Retina (tissue), 1 donor: Measurements from ENCODE around the gene MED13L.

Source experiments
- DNase-seq: peaks from one replicate; pipeline ENCODE4 v3.0.0-alpha.2; 2016

The MED13L gene

DNA sequence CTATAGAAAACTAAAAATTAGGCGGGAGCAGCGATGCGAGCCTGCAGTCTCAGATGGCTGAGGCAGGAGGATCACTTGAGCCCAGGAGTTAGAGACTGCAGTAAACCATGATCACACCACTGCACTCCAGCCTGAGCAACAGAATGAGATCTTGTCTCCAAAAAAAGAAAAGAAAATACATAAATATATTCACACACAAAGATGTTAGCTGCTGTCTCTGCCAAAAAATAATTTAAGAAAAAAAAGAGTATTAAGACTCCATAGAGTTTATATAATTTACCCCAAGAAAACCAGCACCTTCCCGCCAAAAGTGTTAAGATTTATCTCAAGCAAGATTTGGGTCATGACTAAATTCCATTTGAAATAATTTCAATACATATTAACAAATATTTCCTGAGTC lies 102.6 kb downstream of the MED13L start:
- no peak for DNase-seq

DNA sequence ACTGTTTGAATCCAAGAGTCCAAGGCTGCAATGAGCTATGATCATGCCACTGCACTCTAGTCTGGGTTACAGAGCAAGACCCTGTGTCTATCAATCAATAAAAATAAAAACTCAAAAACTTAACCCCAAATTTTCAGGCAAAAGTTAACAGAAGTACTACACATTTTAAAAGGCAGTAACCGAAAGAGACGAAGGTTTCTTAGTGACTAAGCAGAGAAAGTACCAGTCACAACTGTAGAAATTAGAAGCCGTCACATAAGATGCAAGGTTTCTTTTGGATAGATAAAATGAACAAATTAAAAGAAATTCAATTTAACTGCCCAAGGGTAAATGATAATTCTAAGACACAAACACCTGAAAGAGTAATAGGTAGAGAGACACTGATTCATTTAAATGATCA lies 103.5 kb downstream of the MED13L start:
- no peak for DNase-seq

DNA sequence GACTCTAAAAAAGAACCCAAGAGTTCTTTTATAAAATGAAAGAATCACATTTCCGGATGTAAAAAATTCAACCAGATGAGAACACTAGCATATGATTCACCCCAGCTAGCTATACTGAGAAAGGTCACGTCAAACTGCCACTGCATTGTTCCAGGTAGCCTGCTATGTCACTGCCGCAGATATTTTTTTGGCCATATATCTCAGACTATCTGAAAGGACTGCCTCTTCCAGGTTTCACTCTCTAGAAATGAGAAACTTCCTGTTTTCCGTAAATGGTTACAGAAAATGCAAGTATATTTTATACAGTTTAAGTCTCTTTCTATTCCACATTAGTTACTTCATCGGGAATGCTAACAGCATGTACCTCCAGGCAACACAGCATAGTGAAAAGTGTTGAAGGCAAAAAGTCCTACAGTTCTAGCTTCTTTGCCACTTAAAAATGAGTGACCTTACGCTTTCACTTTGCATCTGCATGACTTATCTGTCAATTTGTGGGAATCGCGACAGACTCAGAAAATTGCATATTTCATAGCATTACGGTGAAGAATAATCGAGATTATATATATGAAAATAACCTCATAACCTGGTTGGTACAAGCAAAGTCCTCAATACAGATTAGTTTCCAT lies 105.2 kb downstream of the MED13L start:
- no peak for DNase-seq

DNA sequence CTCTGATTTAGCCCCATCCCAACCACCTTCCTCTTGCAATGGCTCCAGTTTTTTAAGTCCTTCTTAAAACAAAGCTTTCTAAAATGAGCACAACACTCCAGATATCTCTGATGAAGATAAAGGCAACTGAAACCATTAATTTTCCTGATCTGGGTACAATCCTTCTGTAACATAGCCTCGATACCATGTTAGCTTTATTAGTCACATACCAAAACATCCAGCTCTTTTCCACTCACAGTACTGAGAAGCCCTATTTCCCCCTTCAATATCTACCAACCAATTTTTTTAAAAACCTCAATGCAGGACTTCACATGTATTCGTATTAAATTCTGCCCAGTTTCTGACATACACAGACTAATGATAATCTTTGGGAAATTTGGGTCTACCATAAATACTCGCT lies 105.9 kb downstream of the MED13L start:
- no peak for DNase-seq

DNA sequence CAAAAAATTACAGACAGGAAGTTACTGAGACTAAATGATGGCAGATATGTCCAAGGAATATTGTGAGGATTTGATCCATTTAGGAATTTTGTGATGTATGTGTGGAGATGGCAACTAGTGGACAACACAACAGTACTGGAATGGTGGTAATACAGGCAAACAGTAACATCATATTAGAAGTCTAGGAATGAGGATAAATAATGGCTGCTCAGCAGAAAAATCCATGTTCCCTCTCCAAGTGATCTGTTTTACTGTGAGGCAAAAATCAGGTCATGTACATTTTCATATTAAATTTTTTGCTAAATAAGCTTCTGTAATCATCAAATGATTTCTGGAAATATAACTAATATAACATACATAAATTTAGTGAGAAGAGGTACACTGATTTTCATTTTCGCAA lies 108.4 kb downstream of the MED13L start:
- no peak for DNase-seq

DNA sequence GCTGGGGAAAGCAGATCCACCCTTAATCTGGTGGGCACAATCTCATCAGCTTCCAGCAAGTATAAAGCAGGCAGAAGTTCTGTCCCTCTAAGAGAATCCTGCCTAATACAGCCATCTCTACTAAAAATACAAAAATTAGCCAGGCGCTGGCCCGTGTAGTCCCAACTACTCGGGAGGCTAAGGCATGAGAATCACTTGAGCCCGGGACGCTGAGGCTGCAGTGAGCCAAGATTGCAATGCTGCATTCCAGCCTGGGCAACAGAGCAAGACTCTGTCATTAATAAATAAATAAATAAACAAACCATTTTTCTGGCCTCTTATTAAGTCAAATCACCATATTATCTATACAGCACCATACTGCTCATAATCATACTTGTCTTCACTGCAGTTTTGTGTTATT lies 111.2 kb downstream of the MED13L start:
- DNase-seq = no peak

DNA sequence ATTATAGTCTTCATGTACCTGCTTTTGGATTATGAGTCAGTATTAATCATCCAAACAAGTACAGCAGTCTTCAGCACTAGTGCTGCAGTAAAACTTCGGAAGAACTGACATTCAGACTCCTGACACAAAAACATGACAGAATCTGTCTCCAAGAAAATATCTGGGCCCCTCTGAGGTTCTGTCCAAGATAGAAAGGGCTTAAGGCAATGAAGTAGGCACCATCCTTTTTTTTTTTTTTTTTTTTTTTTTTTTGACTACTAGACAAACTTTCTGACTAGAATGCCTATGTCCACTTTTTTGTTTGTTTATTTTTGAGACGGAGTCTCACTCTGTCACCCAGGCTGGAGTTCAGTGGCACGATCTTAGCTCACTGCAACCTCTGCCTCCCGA lies 112.5 kb downstream of the MED13L start:
- DNase-seq = no peak

DNA sequence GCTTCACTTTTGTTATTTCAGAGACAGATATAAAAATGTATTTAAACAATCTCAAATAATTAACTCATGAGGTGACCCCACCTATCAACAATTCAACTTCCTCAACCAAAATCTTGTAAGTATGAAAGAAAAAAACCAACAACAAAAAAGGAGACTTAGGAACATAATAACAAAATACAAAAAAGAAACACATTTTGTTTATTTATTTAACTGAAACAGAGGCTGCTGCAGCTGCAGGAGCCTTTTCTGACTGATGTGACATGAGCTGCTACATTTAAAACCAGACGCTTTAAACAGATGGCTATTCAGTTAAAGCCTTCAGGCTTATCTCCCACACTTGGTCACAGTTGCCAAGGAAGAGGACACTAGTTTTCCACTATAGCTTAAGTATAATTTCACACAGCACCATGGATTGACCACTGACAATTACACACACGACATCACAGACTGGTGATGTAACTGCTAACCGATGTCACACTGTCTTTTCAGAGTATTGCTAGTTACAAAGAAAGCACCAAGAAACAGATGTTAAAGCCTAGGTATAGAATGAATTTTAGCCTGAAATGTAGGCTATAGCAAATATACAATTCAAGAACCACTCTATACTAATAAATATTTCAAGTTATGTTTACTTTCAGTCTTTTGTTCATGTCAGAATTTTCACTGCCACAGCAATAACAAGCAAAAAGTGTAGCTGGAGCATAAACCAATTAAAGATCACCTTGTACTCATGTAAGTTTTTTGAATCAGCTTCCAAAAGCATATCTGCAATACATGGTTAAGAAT lies 113.0 kb downstream of the MED13L start:
- no peak for DNase-seq

DNA sequence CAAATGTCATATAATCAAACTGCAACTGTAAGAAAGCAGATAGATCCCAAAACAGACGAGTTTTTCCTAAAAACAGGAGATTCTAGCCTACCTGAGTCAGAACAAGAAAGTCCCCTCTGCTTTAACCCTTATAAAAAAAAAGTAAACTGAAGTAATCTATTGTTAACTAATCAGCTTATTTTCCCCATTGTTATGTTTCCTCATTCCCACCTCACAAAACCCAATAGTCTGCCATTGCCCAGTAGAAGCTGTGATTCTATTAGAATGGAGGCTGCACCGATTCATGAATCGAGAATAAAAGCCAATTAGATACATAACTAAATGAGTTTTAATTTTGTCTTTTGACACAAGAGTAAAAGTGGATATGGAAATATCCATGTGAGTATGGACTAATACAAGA lies 115.4 kb downstream of the MED13L start:
- DNase-seq = no peak

DNA sequence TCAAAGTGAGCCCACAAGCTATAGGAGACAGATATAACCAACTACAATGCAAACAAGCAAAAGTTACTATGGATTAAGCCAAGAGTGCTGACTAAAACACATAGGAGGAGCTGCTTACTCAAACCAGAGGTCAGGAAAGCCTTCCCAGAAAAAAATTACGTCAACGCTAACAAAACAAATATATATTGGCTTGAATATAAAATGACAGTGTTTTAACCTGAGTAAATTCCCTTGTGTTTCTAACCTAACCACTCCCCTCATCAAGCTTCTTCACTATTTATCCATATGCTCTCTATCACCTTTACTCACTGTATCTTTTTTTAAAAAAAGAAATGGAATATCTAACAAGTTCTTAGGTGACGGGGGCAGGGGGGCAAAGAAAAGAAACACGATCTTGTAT lies 115.9 kb downstream of the MED13L start:
- DNase-seq = no peak

DNA sequence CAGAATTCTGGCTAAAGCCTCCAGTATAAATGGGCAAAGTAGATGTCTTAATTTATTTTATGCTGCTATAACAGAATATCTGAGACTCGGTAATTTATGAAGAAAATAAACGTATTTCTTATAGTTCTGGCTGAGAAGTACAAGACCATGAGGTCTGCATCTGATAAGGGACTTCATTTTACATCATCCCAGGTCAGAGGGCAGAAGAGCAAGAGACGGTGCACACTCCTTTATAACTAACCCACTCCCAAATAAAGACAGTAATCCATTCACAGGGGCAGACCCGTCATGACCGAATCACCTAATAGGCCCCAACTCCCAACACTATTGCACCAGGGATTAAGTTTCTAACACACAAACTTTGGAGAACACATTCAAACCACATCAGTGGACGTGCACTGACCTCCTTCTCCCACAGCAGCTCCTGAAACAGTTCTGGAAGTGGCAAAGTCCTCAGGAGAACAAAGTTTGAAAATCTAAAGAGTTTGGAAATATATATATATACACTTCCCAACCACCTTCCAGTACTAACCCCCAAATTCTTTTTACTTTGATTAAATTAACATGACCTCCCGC lies 116.5 kb downstream of the MED13L start:
- no peak for DNase-seq

DNA sequence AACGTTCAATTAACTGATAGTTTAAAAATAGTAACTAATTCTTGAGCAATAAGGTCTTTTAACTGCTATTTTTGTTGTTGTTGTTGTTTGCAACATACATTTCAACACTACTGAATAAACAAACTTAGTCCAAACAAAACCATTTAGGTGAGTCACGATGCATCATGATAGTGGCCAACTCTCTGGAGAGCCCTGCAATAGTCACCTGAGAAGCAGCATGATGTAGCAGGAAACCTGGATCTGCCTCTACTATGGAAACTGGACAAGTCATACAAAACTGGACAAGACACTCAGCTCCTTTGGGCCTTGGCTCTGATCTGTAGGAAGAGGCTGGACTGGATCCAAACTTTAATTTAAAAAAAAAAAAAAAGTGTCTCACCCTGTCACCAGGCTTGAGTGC lies 117.3 kb downstream of the MED13L start:
- DNase-seq = no peak

DNA sequence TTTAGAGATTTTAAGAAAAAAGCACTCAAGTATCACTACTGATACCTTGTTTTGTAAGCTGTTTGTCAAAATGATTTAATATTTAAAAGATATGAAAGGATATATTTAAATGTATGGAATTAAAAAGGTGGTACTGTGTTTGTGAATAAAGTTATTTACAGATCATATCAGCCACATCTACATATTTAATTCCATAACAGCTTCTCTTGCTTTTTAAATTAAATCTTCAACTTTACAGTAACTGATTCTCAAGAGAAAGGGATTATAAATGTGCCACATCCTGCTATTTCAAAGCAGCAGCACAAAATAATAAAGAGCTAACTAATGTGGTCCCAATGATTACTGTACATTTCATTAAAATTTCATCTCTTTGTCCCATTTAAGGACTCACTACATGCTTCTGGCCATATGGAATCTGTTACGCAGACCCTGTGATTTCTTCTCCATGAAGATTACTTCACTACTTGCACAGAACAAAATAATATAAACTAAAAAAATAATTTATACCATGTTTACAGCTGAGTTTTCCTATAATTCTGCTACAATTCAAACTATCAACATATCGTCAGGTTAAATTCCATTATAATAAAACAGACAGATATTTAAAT lies 117.8 kb downstream of the MED13L start:
- DNase-seq = no peak

DNA sequence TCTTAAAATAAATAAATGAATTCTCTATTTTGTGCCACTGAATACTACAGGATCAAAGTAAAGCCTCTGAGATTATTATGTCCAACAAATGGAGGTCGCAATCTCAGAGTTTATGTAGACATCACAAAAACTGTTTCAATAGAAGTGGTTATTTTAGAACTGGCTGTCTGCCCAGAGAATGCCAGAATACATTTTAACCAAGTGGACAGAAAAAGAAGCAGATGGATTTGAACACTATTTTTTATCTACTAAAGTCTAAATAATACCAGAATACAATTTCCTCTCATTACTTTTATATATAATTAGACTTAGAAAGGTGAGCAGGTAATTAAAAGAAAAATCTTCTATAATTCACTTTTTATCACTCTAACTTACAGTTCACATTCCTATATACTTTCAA lies 118.3 kb downstream of the MED13L start:
- DNase-seq = no peak

DNA sequence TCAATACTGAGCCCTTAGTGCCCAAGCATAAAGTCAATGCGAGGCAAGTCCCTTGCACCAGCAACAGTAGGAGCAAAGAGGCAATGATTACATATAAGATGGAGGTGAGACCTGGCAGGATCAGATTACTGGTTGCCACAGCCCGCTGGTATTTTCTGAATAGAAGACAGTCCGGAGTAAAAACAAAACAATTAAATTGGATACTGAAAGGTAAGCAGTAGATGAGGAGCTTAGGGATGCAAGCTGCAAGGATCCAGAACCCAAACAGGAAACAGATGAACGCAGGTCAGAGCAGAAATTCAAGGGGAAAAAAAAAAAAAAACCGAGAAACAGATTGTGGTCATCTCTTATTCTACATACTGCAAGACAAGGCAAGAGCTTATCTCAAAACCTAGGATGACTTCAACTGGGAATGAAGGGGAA lies 119.6 kb downstream of the MED13L start:
- no peak for DNase-seq

DNA sequence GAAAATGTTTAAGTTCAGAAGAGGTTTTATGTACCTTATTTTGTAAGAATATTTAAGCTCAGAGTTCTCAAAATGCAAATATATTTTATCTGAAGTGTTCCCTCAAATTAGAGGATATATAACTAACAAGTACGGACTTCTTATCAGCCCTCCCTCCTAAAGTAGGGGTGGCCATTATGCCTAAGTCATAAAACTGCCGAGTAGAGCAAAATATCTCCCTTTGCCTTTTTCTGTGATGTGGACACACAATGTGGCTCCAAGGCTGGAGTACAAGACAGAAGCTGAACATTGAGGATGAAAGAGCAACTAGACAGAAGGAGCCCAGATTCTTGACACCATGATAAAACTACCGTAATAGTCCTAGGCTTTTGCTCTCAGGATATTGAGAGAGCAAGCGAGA lies 120.9 kb downstream of the MED13L start:
- DNase-seq = no peak

DNA sequence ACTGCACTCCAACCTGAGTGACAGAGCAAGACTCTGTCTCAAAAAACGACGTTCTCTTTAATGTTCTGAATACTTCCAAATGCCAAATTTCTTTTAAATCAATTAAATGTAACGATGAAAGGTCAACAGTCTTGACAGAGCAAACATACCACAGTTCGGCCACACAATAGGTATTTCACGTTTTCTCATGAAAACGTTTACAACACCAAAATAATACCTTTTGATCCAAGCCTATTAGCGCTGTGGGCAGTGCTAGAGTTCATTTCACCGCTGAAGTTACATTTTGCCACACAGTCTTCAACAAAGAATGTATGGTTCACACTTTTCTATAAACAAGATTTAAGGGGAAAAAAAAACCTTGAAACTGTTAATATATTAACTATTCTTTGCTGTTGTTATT lies 122.1 kb downstream of the MED13L start:
- DNase-seq = no peak

DNA sequence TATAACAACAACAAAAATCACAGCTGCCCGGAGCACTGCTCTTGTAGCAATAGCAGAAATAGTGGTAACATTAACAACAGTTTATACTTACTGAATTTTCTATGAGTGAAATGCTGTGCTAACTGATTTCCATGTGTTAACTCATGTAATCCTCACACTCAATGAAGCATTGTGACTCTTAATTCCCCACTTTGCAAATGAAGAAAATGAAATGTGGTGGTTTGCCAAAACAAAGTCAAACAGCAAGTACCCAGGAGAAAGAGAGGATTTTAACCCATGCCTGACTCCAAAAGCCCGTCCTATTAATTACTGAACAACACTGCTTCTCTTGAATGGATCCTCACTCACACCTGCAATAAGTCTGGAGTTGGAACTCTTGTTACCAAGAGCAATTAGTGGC lies 123.5 kb downstream of the MED13L start:
- DNase-seq = no peak

DNA sequence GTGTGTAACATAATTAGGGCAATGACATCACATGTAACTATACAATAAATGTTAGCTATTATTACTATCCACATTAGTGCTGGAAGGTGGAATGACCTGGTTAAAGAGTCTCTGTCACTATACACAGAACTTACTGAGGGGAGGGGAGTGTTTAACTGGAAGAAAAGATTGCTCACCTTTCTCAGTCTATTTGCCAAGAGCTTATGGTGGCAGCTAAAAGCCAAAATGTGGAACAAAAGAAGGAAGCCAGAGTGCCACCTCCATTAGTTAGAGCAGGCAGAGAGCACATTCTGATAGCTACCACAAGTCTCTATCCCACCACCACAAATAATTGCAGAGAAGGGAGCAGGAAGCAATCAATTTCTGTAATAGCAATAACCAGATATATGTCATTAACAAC lies 124.4 kb downstream of the MED13L start:
- no peak for DNase-seq

DNA sequence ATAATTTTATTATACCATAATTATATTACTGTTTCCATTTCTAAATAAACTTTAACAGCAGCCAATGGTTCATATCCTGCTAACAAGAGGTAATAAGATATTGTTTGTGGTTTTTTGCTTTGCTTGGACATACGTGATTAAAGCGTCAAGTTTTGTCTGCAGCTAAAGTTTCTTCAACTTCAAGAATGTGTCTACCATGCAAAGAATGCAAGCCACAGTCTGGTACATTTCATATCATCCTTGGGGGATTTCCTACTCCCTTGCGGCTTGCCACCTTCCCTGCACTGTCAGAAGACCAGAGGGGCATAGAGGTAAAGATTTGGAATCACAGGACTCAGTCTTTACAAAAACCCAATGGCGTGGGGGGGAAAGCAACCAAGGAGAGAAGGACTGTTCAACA lies 125.2 kb downstream of the MED13L start:
- DNase-seq = no peak

DNA sequence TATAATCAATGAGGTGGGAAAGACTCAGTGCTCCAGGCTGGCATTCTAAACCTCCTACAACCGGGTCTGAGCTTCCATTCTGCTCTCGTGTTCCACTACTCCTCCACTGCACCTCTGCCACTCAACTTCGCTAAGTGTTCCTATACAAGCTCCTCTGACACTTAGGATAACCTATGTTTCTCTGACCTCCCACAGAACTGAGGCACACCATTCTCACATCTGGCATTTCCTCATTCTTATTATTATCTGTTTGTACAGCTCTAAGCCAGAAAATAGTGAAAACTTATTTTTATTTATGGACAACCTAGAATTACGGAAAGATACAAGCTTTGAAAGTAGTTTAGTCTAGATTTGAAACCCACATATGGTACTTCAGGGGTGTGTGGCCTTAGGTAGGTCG lies 127.0 kb downstream of the MED13L start:
- no peak for DNase-seq

DNA sequence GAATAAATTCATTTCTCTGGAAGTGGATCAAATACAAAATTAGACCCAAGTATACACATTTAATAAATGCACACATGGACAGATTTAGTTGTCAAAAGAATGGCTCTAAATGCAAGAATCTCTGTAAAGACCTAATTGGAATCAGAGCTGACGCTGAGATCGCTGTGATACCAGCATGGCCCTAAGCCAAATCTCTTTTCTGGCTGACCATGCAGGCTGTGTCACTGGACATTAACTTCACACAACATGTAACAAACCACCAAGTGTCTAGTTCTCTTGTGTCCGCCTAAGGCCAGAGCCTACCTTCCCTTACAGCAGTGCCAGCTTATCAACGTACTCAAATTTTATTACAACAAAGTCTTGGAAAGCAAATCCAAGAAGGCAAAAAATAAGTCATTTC lies 127.5 kb downstream of the MED13L start:
- peak; percentile 32 for DNase-seq

DNA sequence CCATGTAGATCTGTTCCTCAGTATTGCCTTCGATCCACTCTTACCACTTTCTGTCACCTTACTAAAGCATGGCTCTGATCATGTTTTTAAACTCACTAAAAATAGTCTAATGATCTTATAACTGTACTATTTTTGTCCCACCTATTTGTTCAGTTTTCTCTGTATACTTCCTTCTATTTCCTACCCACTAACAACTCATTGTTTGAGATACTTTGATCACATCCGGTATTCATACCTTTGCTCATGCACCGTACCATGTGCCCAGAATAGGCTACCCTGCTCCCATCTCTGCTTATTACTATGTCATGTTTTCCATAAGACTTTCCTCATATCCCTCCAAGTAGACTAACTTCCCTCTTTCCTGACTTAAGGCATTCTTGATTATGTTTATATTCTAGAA lies 128.6 kb downstream of the MED13L start:
- DNase-seq = no peak

DNA sequence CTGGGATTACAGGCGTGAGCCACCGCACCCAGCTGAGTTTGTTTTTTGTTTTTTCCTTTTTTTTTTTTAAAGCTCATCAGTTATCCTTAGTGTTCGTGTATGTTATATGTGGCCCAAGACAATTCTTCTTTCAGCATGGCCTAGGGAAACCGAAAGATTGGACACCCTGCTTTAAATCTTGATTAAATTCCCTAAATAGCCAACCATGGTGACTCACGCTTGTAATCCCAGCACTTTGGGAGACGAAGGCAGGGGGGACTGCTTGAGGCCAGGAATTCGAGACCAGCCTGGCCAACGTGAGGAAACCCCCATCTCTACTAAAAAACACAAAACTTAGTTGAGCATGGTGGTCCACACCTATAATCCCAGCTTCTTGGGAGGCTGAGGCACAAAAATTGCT lies 131.1 kb downstream of the MED13L start:
- no peak for DNase-seq
